Duodenal mucosa (tissue), 2 donors: ENCODE measurements around the gene ZNF25.
"Not testable (repeated sequence)": the region's sequence is repeated elsewhere in the genome, so short reads cannot be mapped to it uniquely, and the experiment has no call there.

Experiments
- H3K27ac ChIP-seq: one replicate; pipeline ENCODE4 v1.7.0; 2013; ENCODE audit warnings: low read depth, low read length
- H3K27me3 ChIP-seq, 2 donors: one replicate each; pipeline ENCODE4 v1.7.0; 2013; ENCODE audit warnings: low read length in 2 of 2, control low read depth in 1 of 2; ENCODE audit not compliant: insufficient read depth in 2 of 2, control insufficient read depth in 1 of 2
- H3K36me3 ChIP-seq, 2 donors: one replicate each; pipeline ENCODE4 v1.7.0; 2013; ENCODE audit warnings: low read length in 2 of 2, control low read depth in 1 of 2; ENCODE audit not compliant: insufficient read depth in 2 of 2, control insufficient read depth in 1 of 2
- H3K4me1 ChIP-seq, 2 donors: one replicate each; pipeline ENCODE4 v1.7.0; 2013; ENCODE audit warnings: low read length in 2 of 2, control low read depth in 1 of 2; ENCODE audit not compliant: insufficient read depth in 2 of 2, control insufficient read depth in 1 of 2
- H3K4me3 ChIP-seq, 2 donors: one replicate each; pipeline ENCODE4 v1.7.0; 2013; ENCODE audit warnings: low read length in 2 of 2, low read depth in 1 of 2
- H3K9ac ChIP-seq, 2 donors: one replicate each; pipeline ENCODE4 v1.7.0; 2013; ENCODE audit warnings: low read length in 2 of 2, low read depth in 1 of 2
- H3K9me3 ChIP-seq, 2 donors: one replicate each; pipeline ENCODE4 v1.7.0; 2013; ENCODE audit warnings: low read length in 2 of 2, control low read depth in 1 of 2; ENCODE audit not compliant: control insufficient read depth in 1 of 2

ZNF25 gene

GRCh38 chr10:37976091-37976879 is at the start of gene ZNF25:
ZNF25 (minus strand) TSS chr10:37976647; CDS start chr10:37971722, 4,925 bp downstream.
- Histone ChIP-seq H3K4me3 (peak within 1 kb of the TSS; percentile 85 to 93), H3K36me3 (no peaks in the 10 kb centered on the region), H3K9me3 (no peaks in the 10 kb centered on the region), H3K4me1 (no peaks in the 10 kb centered on the region), H3K27me3 (no peaks in the 10 kb centered on the region), H3K27ac (peak within 1 kb of the TSS; percentile 98), H3K9ac (peak within 1 kb of the TSS; percentile 87 to 96)

- H3K4me3 ChIP-seq = no peak overlapping the region
- no peak overlapping the region for H3K9ac ChIP-seq
- peaks cover 8 to 63% of the 10 kb centered on the region in 2 donors for H3K36me3 ChIP-seq
- no peaks in the 10 kb centered on the region for H3K9me3 ChIP-seq
- no peak overlapping the region for H3K27ac ChIP-seq
- no peaks in the 10 kb centered on the region for H3K27me3 ChIP-seq
- H3K4me1 ChIP-seq = no peaks in the 10 kb centered on the region
Measured at GRCh38 chr10:38025283-38025682, 48.8 kb upstream of the ZNF25 start.

GRCh38 chr10:38019124-38019523 is 42.7 kb upstream of the ZNF25 start:
- not testable (repeated sequence) for H3K9me3 ChIP-seq, H3K4me1 ChIP-seq, H3K9ac ChIP-seq, H3K27ac ChIP-seq, H3K4me3 ChIP-seq, H3K27me3 ChIP-seq
- peaks cover 11 to 69% of the 10 kb centered on the region in 2 donors for H3K36me3 ChIP-seq

- no peak overlapping the region for H3K9ac ChIP-seq
- H3K27me3 ChIP-seq = no peaks in the 10 kb centered on the region
- no peaks in the 10 kb centered on the region for H3K9me3 ChIP-seq
- no peak overlapping the region for H3K27ac ChIP-seq
- H3K4me1 ChIP-seq = peaks cover 4 to 6% of the 10 kb centered on the region in 2 donors
- H3K36me3 ChIP-seq = peaks cover 11 to 55% of the 10 kb centered on the region in 2 donors
- no peak overlapping the region for H3K4me3 ChIP-seq
Measured at GRCh38 chr10:38016354-38016753, 39.9 kb upstream of the ZNF25 start.

- peak within 1 kb of the TSS; percentile 76 to 81 for H3K9ac ChIP-seq
- peak within 1 kb of the TSS; percentile 88 to 94 for H3K4me3 ChIP-seq
- H3K36me3 ChIP-seq = peaks cover 0 to 10% of the 10 kb centered on the region in 2 donors
- no peaks in the 10 kb centered on the region for H3K9me3 ChIP-seq
- no peaks in the 10 kb centered on the region for H3K27me3 ChIP-seq
- H3K4me1 ChIP-seq = peaks cover 5 to 10% of the 10 kb centered on the region in 2 donors
- H3K27ac ChIP-seq = peak within 1 kb of the TSS; percentile 98
Measured at GRCh38 chr10:38010119-38010903, 33.9 kb upstream of the ZNF25 start, which contains the start of gene ZNF33A. ZNF33A (plus strand) TSS chr10:38010675; CDS start chr10:38012342, 1,667 bp downstream.

GRCh38 chr10:38007991-38008390 is 31.5 kb upstream of the ZNF25 start:
- H3K27ac ChIP-seq = no peak overlapping the region
- H3K4me3 ChIP-seq = no peak overlapping the region
- H3K4me1 ChIP-seq = peaks cover 5 to 10% of the 10 kb centered on the region in 2 donors
- H3K36me3 ChIP-seq = no peaks in the 10 kb centered on the region
- no peaks in the 10 kb centered on the region for H3K9me3 ChIP-seq
- H3K9ac ChIP-seq = no peak overlapping the region
- no peaks in the 10 kb centered on the region for H3K27me3 ChIP-seq

GRCh38 chr10:38007551-38007950 is 31.1 kb upstream of the ZNF25 start:
- Histone ChIP-seq H3K27me3 (no peaks in the 10 kb centered on the region), H3K36me3 (no peaks in the 10 kb centered on the region), H3K4me1 (peaks cover 5 to 10% of the 10 kb centered on the region in 2 donors), H3K9ac (no peak overlapping the region), H3K4me3 (no peak overlapping the region), H3K9me3 (no peaks in the 10 kb centered on the region), H3K27ac (no peak overlapping the region)

GRCh38 chr10:38003588-38003987 is 27.1 kb upstream of the ZNF25 start:
- Histone ChIP-seq H3K4me1 (no peaks in the 10 kb centered on the region), H3K9ac (no peak overlapping the region), H3K4me3 (no peak overlapping the region), H3K9me3 (no peaks in the 10 kb centered on the region), H3K27ac (no peak overlapping the region), H3K27me3 (no peaks in the 10 kb centered on the region), H3K36me3 (no peaks in the 10 kb centered on the region)

- H3K27ac ChIP-seq = no peak overlapping the region
- no peaks in the 10 kb centered on the region for H3K9me3 ChIP-seq
- no peak overlapping the region for H3K4me3 ChIP-seq
- H3K4me1 ChIP-seq = no peaks in the 10 kb centered on the region
- H3K27me3 ChIP-seq = no peaks in the 10 kb centered on the region
- H3K36me3 ChIP-seq = no peaks in the 10 kb centered on the region
- no peak overlapping the region for H3K9ac ChIP-seq
Measured at GRCh38 chr10:38003026-38003425, 26.6 kb upstream of the ZNF25 start.

GRCh38 chr10:38000474-38000873 is 24.0 kb upstream of the ZNF25 start:
- H3K9me3 ChIP-seq, H3K4me3 ChIP-seq, H3K36me3 ChIP-seq, H3K4me1 ChIP-seq, H3K9ac ChIP-seq, H3K27ac ChIP-seq, H3K27me3 ChIP-seq: not testable (repeated sequence)
